Hematopoietic multipotent progenitor cell treated with erythropoietin and hydrocortisone succinate and interleukin-3 and kit ligand, for 6 days (in vitro differentiated cells): ENCODE data around the gene HPSE.
A peak's percentile ranks its signal among the peaks of the same experiment; 100 is the strongest.
"Not testable (repeated sequence)": the region's sequence is repeated elsewhere in the genome, so short reads cannot be mapped to it uniquely, and the experiment has no call there.

Experiments used
- DNase-seq: peaks from one replicate; pipeline ENCODE4 v3.0.0-alpha.2; 2015

Gene HPSE

GRCh38 chr4:83329521-83330110 is 5.0 kb downstream of the HPSE start:
- no peak for DNase-seq

GRCh38 chr4:83328521-83329187 is 6.0 kb downstream of the HPSE start:
- peak; percentile 28 for DNase-seq

- no peak for DNase-seq
Measured at GRCh38 chr4:83326546-83326945, 8.1 kb downstream of the HPSE start.

- not testable (repeated sequence) for DNase-seq
Measured at GRCh38 chr4:83325306-83325705, 9.3 kb downstream of the HPSE start.

- DNase-seq, result no peak
Measured at GRCh38 chr4:83323136-83323535, 11.5 kb downstream of the HPSE start.

GRCh38 chr4:83320548-83320947 is 14.1 kb downstream of the HPSE start:
- peak; percentile 66 for DNase-seq

GRCh38 chr4:83318666-83319065 is 16.0 kb downstream of the HPSE start:
- no peak for DNase-seq

GRCh38 chr4:83317671-83318070 is 17.0 kb downstream of the HPSE start:
- DNase-seq, result no peak

- DNase-seq, result no peak
Measured at GRCh38 chr4:83316459-83317165, 18.0 kb downstream of the HPSE start.

- no peak for DNase-seq
Measured at GRCh38 chr4:83315341-83315870, 19.2 kb downstream of the HPSE start.

- DNase-seq, result no peak
Measured at GRCh38 chr4:83308672-83309071, 26.0 kb downstream of the HPSE start.

- DNase-seq, result no peak
Measured at GRCh38 chr4:83307920-83308319, 26.7 kb downstream of the HPSE start.

- DNase-seq, result no peak
Measured at GRCh38 chr4:83305187-83305586, 29.5 kb downstream of the HPSE start.

GRCh38 chr4:83297548-83298260 is 36.9 kb downstream of the HPSE start:
- DNase-seq, result peak; percentile 6

GRCh38 chr4:83293305-83294046 is 41.2 kb downstream of the HPSE start:
- DNase-seq, result no peak

- DNase-seq, result not testable (repeated sequence)
Measured at GRCh38 chr4:83290059-83290774, 44.4 kb downstream of the HPSE start.

- not testable (repeated sequence) for DNase-seq
Measured at GRCh38 chr4:83288381-83288780, 46.3 kb downstream of the HPSE start.

- peak; percentile 85 for DNase-seq
Measured at GRCh38 chr4:83285055-83285407, 49.6 kb downstream of the HPSE start.

- DNase-seq, result peak; percentile 97
Measured at GRCh38 chr4:83284193-83285054, 50.2 kb downstream of the HPSE start, which contains the start of gene COQ2. Gene COQ2, minus strand, starts transcription at chr4:83284798. Its CDS starts 34 bp downstream, at chr4:83284764.

- no peak for DNase-seq
Measured at GRCh38 chr4:83283181-83283580, 51.5 kb downstream of the HPSE start.

- peak; percentile 83 for DNase-seq
Measured at GRCh38 chr4:83282049-83282535, 52.6 kb downstream of the HPSE start.
